GM23248 (cell line): ENCODE measurements around the gene HEBP2.

ENCODE experiments used
- EZH2 ChIP-seq: fragments of 200-600 bp; sonication (generic); IDR thresholded peaks from 2 replicates; pipeline ENCODE4 v1.6.1; 2018; ENCODE audit warnings: antibody characterized with exemption, mild to moderate bottlenecking; ENCODE audit not compliant: insufficient read depth, poor library complexity, severe bottlenecking
- EZH2phosphoT487 ChIP-seq: fragments of 200-600 bp; sonication (generic); IDR thresholded peaks from 2 replicates; pipeline ENCODE4 v1.6.1; 2018; ENCODE audit warnings: antibody characterized with exemption, moderate library complexity, mild to moderate bottlenecking, low read depth; ENCODE audit not compliant: insufficient read depth

DNA sequence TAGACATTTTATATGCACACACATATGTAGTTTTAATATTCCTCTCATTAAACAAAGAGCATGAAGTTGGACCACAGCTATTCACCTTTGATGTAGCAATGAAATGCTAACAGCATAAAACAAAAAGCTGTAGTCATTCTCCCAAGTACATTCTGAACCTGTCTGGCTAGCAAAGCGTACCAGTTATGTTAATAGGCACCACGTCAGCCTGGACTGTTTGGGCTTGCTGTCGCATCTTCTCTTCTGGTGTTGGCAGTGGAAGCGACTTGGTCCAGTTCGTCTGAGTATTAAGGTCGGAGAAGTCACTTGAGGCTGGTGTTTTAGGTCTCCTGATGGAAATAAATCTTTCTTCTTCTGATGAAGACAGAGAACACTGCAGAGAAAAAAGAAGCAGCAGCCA lies 42.8 kb downstream of the HEBP2 start:
- no peak for TF ChIP-seq EZH2
- TF ChIP-seq EZH2phosphoT487: no peak
